Neural cell (in vitro differentiated cells): ENCODE measurements around the gene GCLM. TPM values are rescaled to one million over a fixed set of nuclear protein-coding genes. Genes with fewer than 3 reads are reported as not detected.
A peak's percentile ranks its signal among the peaks of the same experiment; 100 is the strongest.
"Not testable (repeated sequence)": the region's sequence is repeated elsewhere in the genome, so short reads cannot be mapped to it uniquely, and the experiment has no call there.

Source experiments
- H2AFZ ChIP-seq: fragments of 200-600, 300-800 bp; sonication (generic), shearing (Covaris generic); 2 replicates; pipeline ENCODE4 v1.6.0; 2014; ENCODE audit warnings: low read depth, mild to moderate bottlenecking, antibody characterized with exemption, low read length, moderate library complexity
- H3F3A ChIP-seq: fragments of 200-600 bp; shearing (Covaris generic); 2 replicates; pipeline ENCODE4 v1.6.1; 2016; ENCODE audit warnings: mild to moderate bottlenecking, moderate library complexity, mixed read lengths, antibody characterized with exemption, low read length; ENCODE audit not compliant: insufficient read depth, poor library complexity, severe bottlenecking
- H3K27ac ChIP-seq: fragments of 200-600, 300-800 bp; sonication (generic), shearing (Covaris generic); 2 replicates; pipeline ENCODE4 v1.5.1; 2014; ENCODE audit warnings: mild to moderate bottlenecking, low read length, moderate library complexity
- H3K27me3 ChIP-seq: fragments of 300-800, 200-600 bp; sonication (generic), shearing (Covaris generic); 2 replicates; pipeline ENCODE4 v1.6.0; 2014; ENCODE audit warnings: mild to moderate bottlenecking, low read depth, low read length, moderate library complexity; ENCODE audit not compliant: insufficient read depth
- H3K36me3 ChIP-seq: fragments of 300-800, 200-600 bp; sonication (generic), shearing (Covaris generic); 2 replicates; pipeline ENCODE4 v1.5.1; 2014; ENCODE audit warnings: mild to moderate bottlenecking, antibody characterized with exemption, low read length, moderate library complexity; ENCODE audit not compliant: insufficient read depth
- H3K4me2 ChIP-seq: fragments of 300-800, 200-600 bp; sonication (generic), shearing (Covaris generic); 2 replicates; pipeline ENCODE4 v1.6.0; 2014; ENCODE audit warnings: mild to moderate bottlenecking, low read length
- H3K4me3 ChIP-seq: fragments of 300-800, 200-600 bp; sonication (generic), shearing (Covaris generic); 2 replicates; pipeline ENCODE4 v1.5.1; 2014; ENCODE audit warnings: mild to moderate bottlenecking, low read length, moderate library complexity
- H3K79me2 ChIP-seq: fragments of 200-600 bp; shearing (Covaris generic); replicated peaks from 2 replicates; pipeline ENCODE4 v1.6.0; 2014; ENCODE audit warnings: mild to moderate bottlenecking, low read length, moderate library complexity; ENCODE audit not compliant: insufficient read depth
- H3K9ac ChIP-seq: fragments of 300-800, 200-600 bp; sonication (generic), shearing (Covaris generic); 2 replicates; pipeline ENCODE4 v1.6.1; 2016; ENCODE audit warnings: mild to moderate bottlenecking, low read length, mixed read lengths
- H3K9me2 ChIP-seq: fragments of 200-600 bp; shearing (Covaris generic); 2 replicates; pipeline ENCODE4 v1.6.1; 2016; ENCODE audit warnings: mild to moderate bottlenecking, low read length, mixed read lengths; ENCODE audit not compliant: insufficient read depth
- H3K9me3 ChIP-seq: fragments of 200-600, 300-800 bp; sonication (generic), shearing (Covaris generic); 2 replicates; pipeline ENCODE4 v1.6.1; 2016; ENCODE audit warnings: mild to moderate bottlenecking, mixed run types, low read length, moderate library complexity, mixed read lengths
- H4K20me1 ChIP-seq: fragments of 200-600 bp; shearing (Covaris generic); 2 replicates; pipeline ENCODE4 v1.6.1; 2016; ENCODE audit warnings: mild to moderate bottlenecking, mixed run types; ENCODE audit not compliant: insufficient read depth
- EP300 ChIP-seq: fragments of 450-650 bp; conservative IDR thresholded peaks from 2 replicates; pipeline ENCODE4 v1.6.1; 2014; ENCODE audit warnings: antibody characterized with exemption, mild to moderate bottlenecking, moderate library complexity; ENCODE audit not compliant: poor library complexity, severe bottlenecking
- EZH2 ChIP-seq: fragments of 200-600, 300-800 bp; shearing (Covaris generic), sonication (generic); IDR thresholded peaks from 2 replicates; pipeline ENCODE4 v1.6.1; 2014; ENCODE audit warnings: antibody characterized with exemption, low read length, borderline replicate concordance, mild to moderate bottlenecking; ENCODE audit not compliant: insufficient read depth, poor library complexity, severe bottlenecking
- MXI1 ChIP-seq: fragments of 450-650 bp; conservative IDR thresholded peaks from 2 replicates; pipeline ENCODE4 v1.6.1; 2014; ENCODE audit warnings: antibody characterized with exemption, mild to moderate bottlenecking; ENCODE audit not compliant: poor library complexity, severe bottlenecking
- POLR2AphosphoS5 ChIP-seq: IDR thresholded peaks from 2 replicates; pipeline ENCODE4 v1.6.1; 2012
- RAD21 ChIP-seq: fragments of 450-650 bp; conservative IDR thresholded peaks from 2 replicates; pipeline ENCODE4 v1.6.1; 2014; ENCODE audit warnings: antibody characterized with exemption, mild to moderate bottlenecking, moderate library complexity
- SMC3 ChIP-seq: fragments of 450-650 bp; conservative IDR thresholded peaks from 2 replicates; pipeline ENCODE4 v1.6.1; 2014; ENCODE audit warnings: antibody characterized with exemption, mild to moderate bottlenecking, moderate library complexity; ENCODE audit not compliant: poor library complexity
- TAF1 ChIP-seq: IDR thresholded peaks from 2 replicates; pipeline ENCODE4 v1.6.1; 2012; ENCODE audit warnings: low read depth
- polyA plus RNA-seq: library from polyadenylated mRNA; depleted of rRNA; stranded (reverse); fragments of >200 nt; gene quantifications from 2 replicates; pipeline ENCODE4 v1.2.3, GENCODE V29; 2014
- TF ChIP-seq, protein P1 (sequence below): fragments of 450-650 bp; IDR thresholded peaks from 2 replicates; pipeline ENCODE4 v1.5.1; 2014; ENCODE audit warnings: antibody characterized with exemption, mild to moderate bottlenecking, moderate library complexity; ENCODE audit not compliant: poor library complexity, severe bottlenecking
- TF ChIP-seq, protein P2 (sequence below): IDR thresholded peaks from 2 replicates; pipeline ENCODE4 v1.6.1; 2012; ENCODE audit warnings: borderline replicate concordance

GCLM gene
- polyA plus RNA-seq, 1 donor from 2014 or later: 3.7 TPM

DNA sequence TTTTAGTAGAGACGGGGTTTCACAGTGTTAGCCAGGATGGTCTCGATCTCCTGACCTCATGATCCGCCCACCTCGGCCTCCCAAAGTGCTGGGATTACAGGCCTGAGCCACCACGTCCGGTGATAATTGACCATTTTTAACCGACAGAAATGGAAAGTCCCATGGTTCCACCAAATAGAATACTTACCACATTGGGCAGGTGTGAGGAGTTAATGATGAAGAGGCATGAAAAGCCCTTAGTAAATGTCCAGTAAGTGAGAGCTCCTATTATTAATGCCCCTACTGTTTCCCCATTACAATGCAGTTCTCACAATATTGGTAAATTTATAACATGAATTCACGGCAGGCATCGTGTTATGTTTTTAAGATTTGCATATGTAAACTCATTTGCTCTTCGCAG is 8.1 kb upstream of the GCLM start:
- Histone ChIP-seq H3K27me3 (no peaks in the 10 kb centered on the region), H3K9me3 (no peaks in the 10 kb centered on the region), H3K9ac (no peak overlapping the region), H3K9me2 (no peaks in the 10 kb centered on the region), H3K4me2 (no peak overlapping the region), H4K20me1 (no peaks in the 10 kb centered on the region), H3K27ac (no peak overlapping the region), H3K4me3 (no peak overlapping the region), H3K36me3 (no peaks in the 10 kb centered on the region), H2AFZ (no peak overlapping the region), H3F3A (no peaks in the 10 kb centered on the region), H3K79me2 (no peaks in the 10 kb centered on the region)
- TF ChIP-seq, protein P1, sequence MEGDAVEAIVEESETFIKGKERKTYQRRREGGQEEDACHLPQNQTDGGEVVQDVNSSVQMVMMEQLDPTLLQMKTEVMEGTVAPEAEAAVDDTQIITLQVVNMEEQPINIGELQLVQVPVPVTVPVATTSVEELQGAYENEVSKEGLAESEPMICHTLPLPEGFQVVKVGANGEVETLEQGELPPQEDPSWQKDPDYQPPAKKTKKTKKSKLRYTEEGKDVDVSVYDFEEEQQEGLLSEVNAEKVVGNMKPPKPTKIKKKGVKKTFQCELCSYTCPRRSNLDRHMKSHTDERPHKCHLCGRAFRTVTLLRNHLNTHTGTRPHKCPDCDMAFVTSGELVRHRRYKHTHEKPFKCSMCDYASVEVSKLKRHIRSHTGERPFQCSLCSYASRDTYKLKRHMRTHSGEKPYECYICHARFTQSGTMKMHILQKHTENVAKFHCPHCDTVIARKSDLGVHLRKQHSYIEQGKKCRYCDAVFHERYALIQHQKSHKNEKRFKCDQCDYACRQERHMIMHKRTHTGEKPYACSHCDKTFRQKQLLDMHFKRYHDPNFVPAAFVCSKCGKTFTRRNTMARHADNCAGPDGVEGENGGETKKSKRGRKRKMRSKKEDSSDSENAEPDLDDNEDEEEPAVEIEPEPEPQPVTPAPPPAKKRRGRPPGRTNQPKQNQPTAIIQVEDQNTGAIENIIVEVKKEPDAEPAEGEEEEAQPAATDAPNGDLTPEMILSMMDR: no peak
- no peak for TF ChIP-seq EZH2
- no peak for TF ChIP-seq MXI1
- TF ChIP-seq, protein P2, sequence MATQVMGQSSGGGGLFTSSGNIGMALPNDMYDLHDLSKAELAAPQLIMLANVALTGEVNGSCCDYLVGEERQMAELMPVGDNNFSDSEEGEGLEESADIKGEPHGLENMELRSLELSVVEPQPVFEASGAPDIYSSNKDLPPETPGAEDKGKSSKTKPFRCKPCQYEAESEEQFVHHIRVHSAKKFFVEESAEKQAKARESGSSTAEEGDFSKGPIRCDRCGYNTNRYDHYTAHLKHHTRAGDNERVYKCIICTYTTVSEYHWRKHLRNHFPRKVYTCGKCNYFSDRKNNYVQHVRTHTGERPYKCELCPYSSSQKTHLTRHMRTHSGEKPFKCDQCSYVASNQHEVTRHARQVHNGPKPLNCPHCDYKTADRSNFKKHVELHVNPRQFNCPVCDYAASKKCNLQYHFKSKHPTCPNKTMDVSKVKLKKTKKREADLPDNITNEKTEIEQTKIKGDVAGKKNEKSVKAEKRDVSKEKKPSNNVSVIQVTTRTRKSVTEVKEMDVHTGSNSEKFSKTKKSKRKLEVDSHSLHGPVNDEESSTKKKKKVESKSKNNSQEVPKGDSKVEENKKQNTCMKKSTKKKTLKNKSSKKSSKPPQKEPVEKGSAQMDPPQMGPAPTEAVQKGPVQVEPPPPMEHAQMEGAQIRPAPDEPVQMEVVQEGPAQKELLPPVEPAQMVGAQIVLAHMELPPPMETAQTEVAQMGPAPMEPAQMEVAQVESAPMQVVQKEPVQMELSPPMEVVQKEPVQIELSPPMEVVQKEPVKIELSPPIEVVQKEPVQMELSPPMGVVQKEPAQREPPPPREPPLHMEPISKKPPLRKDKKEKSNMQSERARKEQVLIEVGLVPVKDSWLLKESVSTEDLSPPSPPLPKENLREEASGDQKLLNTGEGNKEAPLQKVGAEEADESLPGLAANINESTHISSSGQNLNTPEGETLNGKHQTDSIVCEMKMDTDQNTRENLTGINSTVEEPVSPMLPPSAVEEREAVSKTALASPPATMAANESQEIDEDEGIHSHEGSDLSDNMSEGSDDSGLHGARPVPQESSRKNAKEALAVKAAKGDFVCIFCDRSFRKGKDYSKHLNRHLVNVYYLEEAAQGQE: no peak
- TF ChIP-seq RAD21: no peak
- TF ChIP-seq SMC3: no peak
- no peak for TF ChIP-seq TAF1
- TF ChIP-seq EP300: no peak

DNA sequence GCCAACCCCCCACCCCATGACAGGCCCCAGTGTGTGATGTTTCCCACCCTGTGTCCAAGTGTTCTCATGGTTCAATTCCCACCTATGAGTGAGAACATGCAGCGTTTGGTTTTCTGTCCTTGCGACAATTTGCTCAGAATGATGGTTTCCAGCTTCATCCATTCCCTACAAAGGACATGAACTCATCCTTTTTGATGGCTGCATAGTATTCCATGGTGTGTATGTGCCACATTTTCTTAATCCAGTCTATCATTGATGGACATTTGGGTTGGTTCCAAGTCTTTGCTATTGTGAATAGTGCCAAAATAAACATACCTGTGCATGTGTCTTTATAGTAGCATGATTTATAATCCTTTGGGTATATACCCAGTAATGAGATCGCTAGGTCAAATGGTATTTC is 1.6 kb upstream of the GCLM start:
- not testable (repeated sequence) for H3K27ac ChIP-seq, H3K4me3 ChIP-seq, H3K79me2 ChIP-seq, H3K36me3 ChIP-seq, H3F3A ChIP-seq, H3K9me2 ChIP-seq, H4K20me1 ChIP-seq, H3K27me3 ChIP-seq, H3K9me3 ChIP-seq, H2AFZ ChIP-seq, H3K9ac ChIP-seq, H3K4me2 ChIP-seq

DNA sequence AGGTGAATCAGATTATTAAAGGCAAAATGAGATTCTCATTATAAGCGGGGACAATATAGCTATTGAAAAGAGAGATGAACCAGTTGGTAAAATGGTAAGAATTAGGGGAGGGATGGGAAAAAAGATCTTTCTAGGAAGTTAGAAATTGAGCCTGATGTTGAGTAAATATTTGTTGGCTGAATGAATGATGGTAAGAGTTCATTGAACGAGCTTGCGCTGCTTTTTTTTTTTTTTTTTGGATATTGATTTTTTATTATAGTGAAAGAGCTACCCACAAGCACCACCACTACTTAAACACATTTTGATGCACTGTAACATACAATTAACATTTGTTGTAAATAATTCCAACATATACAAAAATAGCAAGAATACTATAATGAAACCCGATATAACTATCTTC is 1.1 kb upstream of the GCLM start:
- no peak overlapping the region for H3K27ac ChIP-seq
- peak overlapping the region; percentile 90 for H3K4me3 ChIP-seq
- H3F3A ChIP-seq: no peaks in the 10 kb centered on the region
- no peak overlapping the region for H2AFZ ChIP-seq
- H3K4me2 ChIP-seq: no peak overlapping the region
- no peaks in the 10 kb centered on the region for H4K20me1 ChIP-seq
- no peaks in the 10 kb centered on the region for H3K36me3 ChIP-seq
- no peaks in the 10 kb centered on the region for H3K27me3 ChIP-seq
- no peaks in the 10 kb centered on the region for H3K9me3 ChIP-seq
- TF ChIP-seq EP300 (no peak), RAD21 (no peak), POLR2AphosphoS5 (no peak), EZH2 (no peak), TAF1 (no peak), SMC3 (no peak)
- TF ChIP-seq, protein P1: no peak
- peaks cover 9% of the 10 kb centered on the region for H3K79me2 ChIP-seq
- H3K9me2 ChIP-seq: no peaks in the 10 kb centered on the region
- H3K9ac ChIP-seq: no peak overlapping the region
